ENCODE results near the gene TESK2.

DNA sequence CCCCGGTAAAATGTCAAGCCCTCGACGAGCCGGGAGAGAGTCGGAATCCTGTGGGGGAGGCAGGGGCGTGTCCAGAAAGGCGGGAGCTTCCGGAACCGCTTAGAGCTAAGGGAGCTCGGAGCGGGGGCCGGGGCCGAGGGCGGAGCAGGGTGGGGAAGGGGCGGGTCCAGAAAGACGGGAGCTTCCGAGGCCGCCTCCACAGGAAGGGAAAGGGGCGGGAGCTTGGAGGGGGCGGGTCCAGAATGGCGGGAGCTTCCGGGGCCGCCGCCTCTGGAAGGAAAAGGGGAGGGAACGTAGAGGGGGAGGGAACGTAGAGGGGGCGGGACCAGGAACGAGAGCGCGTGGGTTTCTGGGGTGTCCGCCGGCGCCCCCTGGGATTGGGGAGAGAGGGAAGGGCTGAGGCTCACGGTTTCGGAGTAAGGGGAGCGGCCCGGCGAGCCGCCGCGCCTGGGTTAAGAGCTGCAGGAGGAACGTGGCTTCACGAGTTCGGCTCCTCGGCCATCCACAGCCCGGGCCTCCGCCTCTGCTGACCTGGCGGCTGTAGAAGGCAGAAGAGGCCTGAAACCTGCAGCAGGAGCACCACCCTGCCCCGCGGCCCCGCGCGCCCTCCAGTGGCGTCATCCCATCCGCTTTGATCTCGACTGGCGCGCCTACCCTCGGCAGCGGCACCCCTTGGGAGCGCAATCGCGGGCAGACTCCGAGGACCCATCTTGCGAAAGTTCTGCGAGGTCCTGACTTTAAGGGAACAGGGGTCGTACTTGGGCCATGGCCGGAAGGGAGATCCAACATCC lies 187.2 kb downstream of the TESK2 start:
- TF ChIP-seq GLIS3 (CRISPR knock-in tag; IDR thresholded peaks at IDR 0.05): no peak
- TF ChIP-seq CSDC2 (CRISPR knock-in tag; IDR thresholded peaks at IDR 0.05): no peak
- no peak for TF ChIP-seq ZC3H10 (CRISPR knock-in tag; IDR thresholded peaks at IDR 0.05)
- no peak for TF ChIP-seq BACH2 (CRISPR knock-in tag; IDR thresholded peaks at IDR 0.05; ENCODE audit: borderline replicate concordance)
- TF ChIP-seq ESRRG (CRISPR knock-in tag; IDR thresholded peaks at IDR 0.05): no peak
- TF ChIP-seq, protein P1, sequence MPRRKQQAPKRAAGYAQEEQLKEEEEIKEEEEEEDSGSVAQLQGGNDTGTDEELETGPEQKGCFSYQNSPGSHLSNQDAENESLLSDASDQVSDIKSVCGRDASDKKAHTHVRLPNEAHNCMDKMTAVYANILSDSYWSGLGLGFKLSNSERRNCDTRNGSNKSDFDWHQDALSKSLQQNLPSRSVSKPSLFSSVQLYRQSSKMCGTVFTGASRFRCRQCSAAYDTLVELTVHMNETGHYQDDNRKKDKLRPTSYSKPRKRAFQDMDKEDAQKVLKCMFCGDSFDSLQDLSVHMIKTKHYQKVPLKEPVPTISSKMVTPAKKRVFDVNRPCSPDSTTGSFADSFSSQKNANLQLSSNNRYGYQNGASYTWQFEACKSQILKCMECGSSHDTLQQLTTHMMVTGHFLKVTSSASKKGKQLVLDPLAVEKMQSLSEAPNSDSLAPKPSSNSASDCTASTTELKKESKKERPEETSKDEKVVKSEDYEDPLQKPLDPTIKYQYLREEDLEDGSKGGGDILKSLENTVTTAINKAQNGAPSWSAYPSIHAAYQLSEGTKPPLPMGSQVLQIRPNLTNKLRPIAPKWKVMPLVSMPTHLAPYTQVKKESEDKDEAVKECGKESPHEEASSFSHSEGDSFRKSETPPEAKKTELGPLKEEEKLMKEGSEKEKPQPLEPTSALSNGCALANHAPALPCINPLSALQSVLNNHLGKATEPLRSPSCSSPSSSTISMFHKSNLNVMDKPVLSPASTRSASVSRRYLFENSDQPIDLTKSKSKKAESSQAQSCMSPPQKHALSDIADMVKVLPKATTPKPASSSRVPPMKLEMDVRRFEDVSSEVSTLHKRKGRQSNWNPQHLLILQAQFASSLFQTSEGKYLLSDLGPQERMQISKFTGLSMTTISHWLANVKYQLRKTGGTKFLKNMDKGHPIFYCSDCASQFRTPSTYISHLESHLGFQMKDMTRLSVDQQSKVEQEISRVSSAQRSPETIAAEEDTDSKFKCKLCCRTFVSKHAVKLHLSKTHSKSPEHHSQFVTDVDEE (CRISPR knock-in tag; IDR thresholded peaks at IDR 0.05): no peak
- TF ChIP-seq ZFP3 (CRISPR knock-in tag; IDR thresholded peaks at IDR 0.05): 0 out of 2 replicates have a peak, but pooled peaks have one; percentile 16
- TF ChIP-seq OSR1 (CRISPR knock-in tag; IDR thresholded peaks at IDR 0.05): no peak
- TF ChIP-seq, protein P2, sequence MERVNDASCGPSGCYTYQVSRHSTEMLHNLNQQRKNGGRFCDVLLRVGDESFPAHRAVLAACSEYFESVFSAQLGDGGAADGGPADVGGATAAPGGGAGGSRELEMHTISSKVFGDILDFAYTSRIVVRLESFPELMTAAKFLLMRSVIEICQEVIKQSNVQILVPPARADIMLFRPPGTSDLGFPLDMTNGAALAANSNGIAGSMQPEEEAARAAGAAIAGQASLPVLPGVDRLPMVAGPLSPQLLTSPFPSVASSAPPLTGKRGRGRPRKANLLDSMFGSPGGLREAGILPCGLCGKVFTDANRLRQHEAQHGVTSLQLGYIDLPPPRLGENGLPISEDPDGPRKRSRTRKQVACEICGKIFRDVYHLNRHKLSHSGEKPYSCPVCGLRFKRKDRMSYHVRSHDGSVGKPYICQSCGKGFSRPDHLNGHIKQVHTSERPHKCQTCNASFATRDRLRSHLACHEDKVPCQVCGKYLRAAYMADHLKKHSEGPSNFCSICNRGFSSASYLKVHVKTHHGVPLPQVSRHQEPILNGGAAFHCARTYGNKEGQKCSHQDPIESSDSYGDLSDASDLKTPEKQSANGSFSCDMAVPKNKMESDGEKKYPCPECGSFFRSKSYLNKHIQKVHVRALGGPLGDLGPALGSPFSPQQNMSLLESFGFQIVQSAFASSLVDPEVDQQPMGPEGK (CRISPR knock-in tag; IDR thresholded peaks at IDR 0.05; ENCODE audit: borderline replicate concordance): peak; percentile 55; the same call in 1 of the 2 replicates
- TF ChIP-seq SNAI2 (CRISPR knock-in tag; IDR thresholded peaks at IDR 0.05): no peak
- TF ChIP-seq, protein P3, sequence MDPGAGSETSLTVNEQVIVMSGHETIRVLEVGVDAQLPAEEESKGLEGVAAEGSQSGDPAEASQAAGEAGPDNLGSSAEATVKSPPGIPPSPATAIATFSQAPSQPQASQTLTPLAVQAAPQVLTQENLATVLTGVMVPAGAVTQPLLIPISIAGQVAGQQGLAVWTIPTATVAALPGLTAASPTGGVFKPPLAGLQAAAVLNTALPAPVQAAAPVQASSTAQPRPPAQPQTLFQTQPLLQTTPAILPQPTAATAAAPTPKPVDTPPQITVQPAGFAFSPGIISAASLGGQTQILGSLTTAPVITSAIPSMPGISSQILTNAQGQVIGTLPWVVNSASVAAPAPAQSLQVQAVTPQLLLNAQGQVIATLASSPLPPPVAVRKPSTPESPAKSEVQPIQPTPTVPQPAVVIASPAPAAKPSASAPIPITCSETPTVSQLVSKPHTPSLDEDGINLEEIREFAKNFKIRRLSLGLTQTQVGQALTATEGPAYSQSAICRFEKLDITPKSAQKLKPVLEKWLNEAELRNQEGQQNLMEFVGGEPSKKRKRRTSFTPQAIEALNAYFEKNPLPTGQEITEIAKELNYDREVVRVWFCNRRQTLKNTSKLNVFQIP (CRISPR knock-in tag; IDR thresholded peaks at IDR 0.05; ENCODE audit: borderline replicate concordance, low read depth): no peak
- no peak for TF ChIP-seq TCF4 (CRISPR knock-in tag; IDR thresholded peaks at IDR 0.05; ENCODE audit: borderline replicate concordance)
